ENCODE data around the gene NAALADL1.

DNA sequence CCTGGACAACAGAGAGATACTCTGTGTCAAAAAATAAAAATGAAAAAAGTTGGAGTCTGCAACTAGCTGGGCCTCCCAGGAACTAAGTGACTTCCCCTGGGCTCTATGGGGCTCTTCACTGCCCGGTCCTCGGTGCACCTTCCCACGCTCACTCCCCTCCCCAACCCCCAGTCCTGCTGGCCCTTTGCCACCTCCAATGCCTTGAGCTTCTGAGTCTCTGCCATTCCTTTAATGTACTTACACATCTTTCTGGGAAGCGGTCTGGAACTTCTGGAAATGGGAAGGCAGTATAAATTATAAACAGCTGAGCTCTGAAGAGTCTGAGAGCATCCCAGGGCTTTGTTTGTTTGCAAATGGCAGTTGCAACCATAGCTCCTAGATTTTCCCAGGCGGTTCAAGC lies 55.6 kb downstream of the NAALADL1 start:
- no peak for TF ChIP-seq POLR2A (IDR thresholded peaks at IDR 0.05)
- TF ChIP-seq, protein P1, sequence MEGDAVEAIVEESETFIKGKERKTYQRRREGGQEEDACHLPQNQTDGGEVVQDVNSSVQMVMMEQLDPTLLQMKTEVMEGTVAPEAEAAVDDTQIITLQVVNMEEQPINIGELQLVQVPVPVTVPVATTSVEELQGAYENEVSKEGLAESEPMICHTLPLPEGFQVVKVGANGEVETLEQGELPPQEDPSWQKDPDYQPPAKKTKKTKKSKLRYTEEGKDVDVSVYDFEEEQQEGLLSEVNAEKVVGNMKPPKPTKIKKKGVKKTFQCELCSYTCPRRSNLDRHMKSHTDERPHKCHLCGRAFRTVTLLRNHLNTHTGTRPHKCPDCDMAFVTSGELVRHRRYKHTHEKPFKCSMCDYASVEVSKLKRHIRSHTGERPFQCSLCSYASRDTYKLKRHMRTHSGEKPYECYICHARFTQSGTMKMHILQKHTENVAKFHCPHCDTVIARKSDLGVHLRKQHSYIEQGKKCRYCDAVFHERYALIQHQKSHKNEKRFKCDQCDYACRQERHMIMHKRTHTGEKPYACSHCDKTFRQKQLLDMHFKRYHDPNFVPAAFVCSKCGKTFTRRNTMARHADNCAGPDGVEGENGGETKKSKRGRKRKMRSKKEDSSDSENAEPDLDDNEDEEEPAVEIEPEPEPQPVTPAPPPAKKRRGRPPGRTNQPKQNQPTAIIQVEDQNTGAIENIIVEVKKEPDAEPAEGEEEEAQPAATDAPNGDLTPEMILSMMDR (IDR thresholded peaks at IDR 0.05) = no peak
